Endothelial cell of umbilical vein (primary cell): ENCODE results near the gene CLEC2L. TPM values are rescaled to one million over a fixed set of nuclear protein-coding genes. Genes with fewer than 3 reads are reported as not detected.

Experiments used
- BruUV-seq: library from RNA; stranded (reverse); fragments of 400-500 nt; replicated peaks from 2 replicates; lab custom pipeline; 2021; lab: Mats Ljungman, UMichigan
- CTCF ChIA-PET: fragments of 300-600, 350-600 bp; sonication (Branson Sonifier 250); formaldehyde crosslinking; loops from one replicate; lab custom pipeline; 2021; ENCODE audit warnings: antibody characterized with exemption, inconsistent platforms; lab: Charles Lee
- POLR2A ChIA-PET: fragments of 300-600, 350-600 bp; sonication (Branson Sonifier 250); formaldehyde crosslinking; loops from one replicate; lab custom pipeline; 2021; ENCODE audit warnings: antibody characterized with exemption, inconsistent platforms; lab: Charles Lee
- DNase-seq: peaks from one replicate; pipeline ENCODE4 v3.0.0-alpha.2; 2011; ENCODE audit warnings: low read depth, low spot score
- FAIRE-seq: peaks from 2 replicates; lab custom pipeline; 2011; peaks lifted over from hg19 to GRCh38; lab: Jason Lieb, UNC
- H2AFZ ChIP-seq: 2 replicates; pipeline ENCODE4 v1.6.0; 2012; ENCODE audit warnings: low read depth, low read length, control low read depth, inconsistent platforms
- H3K27ac ChIP-seq: 2 replicates; pipeline ENCODE4 v1.5.1; 2011; ENCODE audit warnings: low read depth, mild to moderate bottlenecking, control low read depth, low read length, moderate library complexity; ENCODE audit not compliant: insufficient read depth
- H3K27me3 ChIP-seq, 2 experiments: 2 replicates each; pipeline versions ENCODE4 v1.6.0 to v1.6.1; 2011; ENCODE audit warnings: low read length in 2 of 2, mixed read lengths in 1 of 2; ENCODE audit not compliant: control insufficient read depth in 2 of 2, insufficient read depth in 2 of 2
- H3K36me3 ChIP-seq, 2 experiments: 2 replicates in 1 of 2; 3 replicates in 1 of 2; pipeline ENCODE4 v1.5.1; 2011; ENCODE audit warnings: low read length in 2 of 2, mild to moderate bottlenecking in 1 of 2, moderate library complexity in 1 of 2; ENCODE audit not compliant: control insufficient read depth in 2 of 2, insufficient read depth in 2 of 2; ENCODE audit errors: extremely low read depth in 1 of 2
- H3K4me1 ChIP-seq: 3 replicates; pipeline ENCODE4 v1.5.1; 2011; ENCODE audit warnings: mild to moderate bottlenecking, low read length; ENCODE audit not compliant: control insufficient read depth, insufficient read depth; ENCODE audit errors: extremely low read depth
- H3K4me2 ChIP-seq: 2 replicates; pipeline ENCODE4 v1.6.1; 2011; ENCODE audit warnings: low read length, control low read depth, mixed read lengths; ENCODE audit not compliant: insufficient read depth
- H3K4me3 ChIP-seq, 3 experiments: fragments of 200-600 bp in 1 of 3; sonication (generic), shearing (Covaris generic) in 1 of 3; replicated peaks in 1 of 3; 2 replicates each; pipeline ENCODE4 v1.5.1; 2011 to 2016; ENCODE audit warnings: control low read depth in 3 of 3, low read length in 3 of 3, mild to moderate bottlenecking in 2 of 3, inconsistent platforms in 1 of 3, low read depth in 1 of 3, moderate library complexity in 1 of 3; ENCODE audit not compliant: insufficient read depth in 1 of 3
- H3K79me2 ChIP-seq: 2 replicates; pipeline ENCODE4 v1.6.0; 2012; ENCODE audit warnings: low read length, inconsistent platforms; ENCODE audit not compliant: control insufficient read depth, insufficient read depth
- H3K9ac ChIP-seq: replicated peaks from 2 replicates; pipeline ENCODE3; 2011; ENCODE audit warnings: low read length, control low read depth; ENCODE audit not compliant: insufficient read depth; ENCODE audit errors: extremely low read depth
- H3K9me1 ChIP-seq: replicated peaks from 3 replicates; pipeline ENCODE4 v1.6.0; 2011; ENCODE audit warnings: mild to moderate bottlenecking, low read length; ENCODE audit not compliant: control insufficient read depth, insufficient read depth; ENCODE audit errors: extremely low read depth
- H3K9me3 ChIP-seq: replicated peaks from 2 replicates; pipeline ENCODE4 v1.5.1; 2012; ENCODE audit warnings: low read length, inconsistent platforms; ENCODE audit not compliant: control insufficient read depth, insufficient read depth
- H4K20me1 ChIP-seq: replicated peaks from 2 replicates; pipeline ENCODE3; 2011; ENCODE audit warnings: mild to moderate bottlenecking, low read length; ENCODE audit not compliant: control insufficient read depth, insufficient read depth; ENCODE audit errors: extremely low read depth
- CTCF ChIP-seq, 2 donors: IDR thresholded peaks; 1 replicate in 1 of 2; 2 replicates in 1 of 2; pipeline ENCODE4 v1.5.1; 2011; ENCODE audit warnings: low read length in 2 of 2, mild to moderate bottlenecking in 2 of 2, moderate library complexity in 2 of 2, control low read depth in 1 of 2, inconsistent platforms in 1 of 2, low read depth in 1 of 2; ENCODE audit not compliant: insufficient read depth in 1 of 2; ENCODE audit errors: extremely low read depth in 1 of 2
- EZH2 ChIP-seq: IDR thresholded peaks from 2 replicates; pipeline ENCODE4 v1.6.1; 2012; ENCODE audit warnings: borderline replicate concordance, low read depth, mild to moderate bottlenecking, moderate library complexity, low read length, inconsistent platforms; ENCODE audit not compliant: severe bottlenecking
- FOS ChIP-seq: IDR thresholded peaks from 2 replicates; pipeline ENCODE4 v1.6.1; 2011; ENCODE audit warnings: mild to moderate bottlenecking, low read length, moderate library complexity, borderline replicate concordance; ENCODE audit not compliant: insufficient read depth
- GATA2 ChIP-seq: IDR thresholded peaks from 2 replicates; pipeline ENCODE4 v1.7.0; 2011; ENCODE audit warnings: low read depth, mild to moderate bottlenecking, moderate library complexity, mixed read lengths, low read length; ENCODE audit not compliant: insufficient read length, insufficient read depth
- JUN ChIP-seq: IDR thresholded peaks from 2 replicates; pipeline ENCODE4 v1.6.1; 2011; ENCODE audit warnings: borderline replicate concordance, low read depth; ENCODE audit not compliant: insufficient read length, insufficient read depth
- MAX ChIP-seq: IDR thresholded peaks from 2 replicates; pipeline ENCODE4 v1.6.1; 2011; ENCODE audit not compliant: insufficient read depth, insufficient read length
- MYC ChIP-seq: IDR thresholded peaks from one replicate; pipeline ENCODE4 v1.6.1; 2011; ENCODE audit warnings: mild to moderate bottlenecking, low read depth, low read length
- POLR2A ChIP-seq: IDR thresholded peaks from 2 replicates; pipeline ENCODE4 v1.6.1; 2012; ENCODE audit warnings: low read depth, mild to moderate bottlenecking, control low read depth, low read length
- POLR2AphosphoS5 ChIP-seq: IDR thresholded peaks from 2 replicates; pipeline ENCODE4 v1.6.1; 2012; ENCODE audit warnings: low read depth, mild to moderate bottlenecking, control low read depth, low read length, moderate library complexity; ENCODE audit not compliant: insufficient read depth
- dilution Hi-C: fragments of 300-500 bp; cut with MboI; formaldehyde crosslinking; loops from one replicate; pipeline ENCODE4 v1.15.0; 2019; ENCODE audit warnings: low sequenced_read_pairs; ENCODE audit not compliant: extremely low pct_ligation_motif_present
- intact Hi-C: fragments of 100-400 bp; cut with micrococcal nuclease; formaldehyde crosslinking; loops from one replicate; pipeline ENCODE4 v1.10.0; 2022
- polyA plus RNA-seq, 4 experiments: library from polyadenylated mRNA; depleted of rRNA in 3 of 4; stranded (reverse) in 3 of 4; unstranded in 1 of 4; fragments of >200 nt; gene quantifications; 2 replicates each; pipeline versions ENCODE4 v1.2.1 to v1.2.3, GENCODE V29; 2011 to 2012; ENCODE audit warnings: missing spikeins in 1 of 4
- total RNA-seq: library from RNA; stranded (reverse); gene quantifications from 2 replicates; pipeline ENCODE4 v1.2.3, GENCODE V29; 2021

CLEC2L gene
- total and polyA plus RNA-seq, 2 donors (not counting 3 experiments of a cell fraction or from before 2014, with no cell fraction given): not detected

DNA sequence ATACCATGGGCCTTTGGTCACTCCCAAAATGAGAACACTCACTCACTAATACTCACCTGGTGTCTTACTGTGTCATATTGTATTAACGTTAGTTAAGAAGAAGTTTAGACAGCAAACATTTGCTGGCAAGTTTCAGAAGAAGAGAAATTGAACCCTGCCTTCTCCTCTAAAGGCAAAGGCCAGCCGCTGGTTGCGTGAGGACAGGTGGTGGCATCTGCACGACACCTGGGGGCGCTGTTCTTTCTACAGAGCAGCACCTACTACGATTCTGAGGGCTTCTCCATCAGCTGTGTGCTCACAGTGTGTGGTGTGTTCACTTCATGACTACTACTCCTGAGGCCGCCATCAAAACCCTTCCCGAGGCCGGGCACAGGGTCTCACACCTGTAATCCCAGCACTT is 17.9 kb upstream of the CLEC2L start:
- no peak overlapping the region for H2AFZ ChIP-seq
- no peaks in the 10 kb centered on the region for H3K4me1 ChIP-seq
- H3K9ac ChIP-seq: no peak overlapping the region
- intact Hi-C loops: loop anchor here (1.0 kb wide), 1 partner anchor 497 kb away; no protein-coding TSS in a partner anchor
- no peaks in the 10 kb centered on the region for H3K27me3 ChIP-seq
- H3K27ac ChIP-seq: no peak overlapping the region
- no peak overlapping the region for H3K4me2 ChIP-seq
- no peaks in the 10 kb centered on the region for H3K79me2 ChIP-seq
- no peak for TF ChIP-seq EZH2
- TF ChIP-seq FOS: no peak
- TF ChIP-seq CTCF (IDR thresholded peaks at IDR 0.05; ENCODE audit: extremely low read depth in 1 of 2, insufficient read depth in 1 of 2, low read depth in 1 of 2, low read length in 2 of 2): peak; percentile 8 to 28
- FAIRE-seq (no peak), DNase-seq (no peak)
- no peaks in the 10 kb centered on the region for H3K36me3 ChIP-seq
- dilution Hi-C loops: no loop called here
- H3K9me3 ChIP-seq: no peaks in the 10 kb centered on the region
- no peak overlapping the region for H3K4me3 ChIP-seq
- H3K9me1 ChIP-seq: no peaks in the 10 kb centered on the region
- CTCF ChIA-PET: no interaction called here
- BruUV-seq: no TSS peak
- POLR2A ChIA-PET: no interaction called here
- no peaks in the 10 kb centered on the region for H4K20me1 ChIP-seq

DNA sequence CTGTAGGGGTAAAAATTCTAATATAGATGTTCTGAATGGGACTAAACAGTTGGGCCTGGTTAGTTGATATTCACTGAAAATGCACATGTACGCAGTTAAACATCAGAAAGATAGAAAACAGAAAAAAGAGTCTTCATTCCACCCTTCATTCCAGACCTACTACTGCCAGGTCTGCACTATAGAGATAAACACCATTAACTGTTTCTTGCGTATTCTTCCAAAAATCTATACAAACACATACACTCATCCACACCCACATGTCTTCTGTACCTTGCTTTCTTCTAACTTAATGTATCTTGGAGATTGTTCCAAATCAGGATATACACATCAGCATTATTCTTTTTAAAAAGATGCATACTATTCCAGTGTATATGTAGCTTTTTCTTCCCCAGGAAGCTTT is 13.9 kb upstream of the CLEC2L start:
- no peak overlapping the region for H3K27ac ChIP-seq
- POLR2A ChIA-PET: no interaction called here
- FAIRE-seq (no peak), DNase-seq (no peak)
- peaks cover 0 to 6% of the 10 kb centered on the region in 2 experiments for H3K27me3 ChIP-seq
- H2AFZ ChIP-seq: no peak overlapping the region
- intact Hi-C loops: no loop called here
- H3K4me2 ChIP-seq: no peak overlapping the region
- H3K36me3 ChIP-seq: no peaks in the 10 kb centered on the region
- no peaks in the 10 kb centered on the region for H4K20me1 ChIP-seq
- dilution Hi-C loops: no loop called here
- H3K9me3 ChIP-seq: no peaks in the 10 kb centered on the region
- no peak for TF ChIP-seq MYC
- no peak for TF ChIP-seq GATA2
- TF ChIP-seq EZH2: no peak
- no peak for TF ChIP-seq POLR2A
- TF ChIP-seq MAX: no peak
- no peak for TF ChIP-seq POLR2AphosphoS5
- TF ChIP-seq FOS: no peak
- no peak for TF ChIP-seq CTCF (IDR thresholded peaks at IDR 0.05; ENCODE audit: extremely low read depth in 1 of 2, insufficient read depth in 1 of 2, low read depth in 1 of 2, low read length in 2 of 2)
- no peak for TF ChIP-seq JUN
- no peaks in the 10 kb centered on the region for H3K9me1 ChIP-seq
- no peak overlapping the region for H3K4me3 ChIP-seq
- CTCF ChIA-PET: interaction anchor here (0.9 to 3.5 kb wide), 2 partner anchors 10 to 136 kb away, joined by 3 to 33 read pairs; no protein-coding TSS in a partner anchor
- no peak overlapping the region for H3K9ac ChIP-seq
- H3K79me2 ChIP-seq: no peaks in the 10 kb centered on the region
- BruUV-seq: no TSS peak
- no peaks in the 10 kb centered on the region for H3K4me1 ChIP-seq
